KG1 (cell line): ENCODE measurements around the gene RPS18.

Experiments used
- DNase-seq: peaks from one replicate; lab custom pipeline; 2025; lab: John Stamatoyannopoulos, UW

RPS18 gene

GRCh38 chr6:33289784-33290315 is 18.0 kb downstream of the RPS18 start:
- no peak for DNase-seq

DNA sequence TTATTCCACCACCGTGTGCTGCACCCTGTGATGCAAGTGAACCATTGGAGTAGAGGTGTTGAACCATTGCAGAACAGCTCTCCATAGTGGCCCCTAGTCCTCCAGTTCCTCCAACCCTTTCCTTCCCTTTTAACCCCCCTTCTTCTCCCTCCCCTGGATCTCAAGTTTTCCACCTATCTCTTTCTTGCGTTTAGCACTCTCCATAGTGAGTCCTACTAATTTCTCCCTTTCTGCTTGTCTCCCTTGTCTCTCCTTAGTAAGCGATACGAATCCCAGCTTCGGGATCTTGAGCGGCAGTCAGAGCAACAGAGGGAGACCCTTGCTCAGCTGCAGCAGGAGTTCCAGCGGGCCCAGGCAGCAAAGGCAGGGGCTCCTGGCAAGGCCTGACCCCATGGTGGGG is 18.6 kb downstream of the RPS18 start:
- DNase-seq, result no peak

- DNase-seq, result no peak
These were observed 21.3 kb downstream of the RPS18 start for GRCh38 chr6:33292996-33293682.

DNA sequence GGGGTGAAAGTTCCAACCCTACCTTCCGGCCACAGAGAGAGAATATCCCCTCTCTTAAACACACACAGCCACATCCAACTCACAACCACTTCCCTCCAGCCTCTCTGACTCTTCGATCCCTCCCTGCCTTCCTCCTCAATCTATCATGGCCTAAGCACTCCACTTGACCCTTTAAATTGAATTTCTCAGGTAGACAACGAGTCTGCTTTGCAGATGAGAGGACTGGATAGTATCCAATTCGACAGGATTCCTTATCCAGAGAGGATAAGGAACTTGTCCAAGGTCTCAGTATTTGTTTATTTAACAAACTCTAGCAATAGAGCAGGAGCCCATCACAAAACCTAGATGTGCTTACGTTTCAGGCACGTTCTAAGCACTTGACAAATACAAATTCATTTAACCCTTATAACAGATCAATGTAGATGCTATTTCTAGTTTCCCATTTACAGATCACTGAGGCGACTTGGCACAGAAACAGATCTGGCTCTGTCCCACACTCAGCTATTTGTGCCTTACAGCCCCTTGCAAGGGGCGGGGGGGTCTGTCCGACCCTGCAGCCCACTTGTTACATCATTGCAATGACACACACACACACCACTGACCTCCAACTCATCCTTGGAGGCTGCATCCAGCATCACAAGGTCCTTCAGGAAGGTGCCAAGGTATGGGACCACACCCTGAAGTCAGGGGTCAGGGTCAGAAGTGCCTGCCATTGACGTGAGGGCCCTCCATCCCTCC is 22.4 kb downstream of the RPS18 start:
- no peak for DNase-seq

DNA sequence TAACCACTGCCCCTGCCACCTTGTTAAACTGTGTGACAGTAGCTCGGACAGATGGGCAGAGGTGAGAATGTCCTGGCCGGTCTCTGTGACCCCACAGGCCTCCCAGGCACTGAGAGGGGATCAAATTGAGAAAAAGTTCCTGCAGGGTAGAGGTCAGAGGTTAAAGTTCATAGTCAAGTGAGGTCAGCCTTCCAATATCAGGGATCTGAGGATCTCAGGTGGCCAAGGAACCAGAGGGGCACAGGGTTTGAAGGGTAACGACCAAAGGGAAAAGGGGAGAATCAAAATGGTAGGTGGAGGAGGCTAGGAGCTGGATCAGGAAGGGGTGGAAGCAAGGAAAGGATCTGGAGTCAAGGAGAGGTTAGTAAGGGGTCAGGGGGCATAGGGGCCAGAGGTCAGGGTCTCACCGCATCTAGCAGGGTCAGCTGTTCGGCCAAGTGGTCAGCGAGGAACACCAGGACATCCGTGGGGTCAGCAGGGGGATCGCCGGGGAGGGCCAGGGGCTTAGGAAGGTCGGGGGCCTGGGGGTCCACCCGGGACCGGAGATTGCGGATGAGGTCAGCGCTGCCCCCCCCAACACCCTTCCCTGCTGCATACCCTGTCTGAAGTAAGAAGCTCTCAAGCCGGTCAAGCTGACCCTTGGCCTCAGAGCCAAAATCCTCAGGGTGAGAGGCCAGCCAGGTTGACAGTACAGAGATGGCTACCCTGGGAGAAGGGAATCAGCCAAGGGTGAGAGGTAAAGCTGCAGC is 23.9 kb downstream of the RPS18 start:
- no peak for DNase-seq

DNA sequence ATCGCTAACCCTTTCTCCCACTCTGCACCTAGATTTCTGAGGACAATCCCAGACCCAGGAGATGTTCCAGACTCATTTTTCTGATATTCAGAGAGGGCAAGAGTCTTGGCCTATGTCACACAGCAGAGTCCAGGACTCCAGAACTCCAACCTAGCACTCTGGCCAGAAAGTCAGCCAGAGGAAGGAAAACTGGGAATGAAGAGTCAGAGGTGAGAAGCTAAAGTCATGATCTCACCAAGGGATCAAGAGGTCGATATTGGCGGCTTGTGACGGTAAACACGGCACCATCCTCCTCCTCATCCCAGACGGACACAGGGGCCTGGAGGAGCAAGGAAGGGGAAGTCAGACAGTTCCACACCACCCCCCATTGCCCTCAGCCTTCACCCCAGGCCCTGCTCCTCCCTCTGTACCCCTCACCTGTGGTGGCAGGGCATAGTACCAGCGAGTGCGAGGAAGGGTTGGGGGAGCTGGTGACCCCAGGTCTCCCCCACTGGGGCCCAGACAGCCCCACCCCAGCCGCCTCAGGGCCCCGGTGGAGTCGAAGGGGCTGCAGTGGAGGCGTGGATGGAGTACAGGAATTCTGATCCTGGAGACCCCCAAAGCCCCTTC is 25.0 kb downstream of the RPS18 start:
- DNase-seq, result no peak

GRCh38 chr6:33297406-33297955 is 25.6 kb downstream of the RPS18 start:
- no peak for DNase-seq

DNA sequence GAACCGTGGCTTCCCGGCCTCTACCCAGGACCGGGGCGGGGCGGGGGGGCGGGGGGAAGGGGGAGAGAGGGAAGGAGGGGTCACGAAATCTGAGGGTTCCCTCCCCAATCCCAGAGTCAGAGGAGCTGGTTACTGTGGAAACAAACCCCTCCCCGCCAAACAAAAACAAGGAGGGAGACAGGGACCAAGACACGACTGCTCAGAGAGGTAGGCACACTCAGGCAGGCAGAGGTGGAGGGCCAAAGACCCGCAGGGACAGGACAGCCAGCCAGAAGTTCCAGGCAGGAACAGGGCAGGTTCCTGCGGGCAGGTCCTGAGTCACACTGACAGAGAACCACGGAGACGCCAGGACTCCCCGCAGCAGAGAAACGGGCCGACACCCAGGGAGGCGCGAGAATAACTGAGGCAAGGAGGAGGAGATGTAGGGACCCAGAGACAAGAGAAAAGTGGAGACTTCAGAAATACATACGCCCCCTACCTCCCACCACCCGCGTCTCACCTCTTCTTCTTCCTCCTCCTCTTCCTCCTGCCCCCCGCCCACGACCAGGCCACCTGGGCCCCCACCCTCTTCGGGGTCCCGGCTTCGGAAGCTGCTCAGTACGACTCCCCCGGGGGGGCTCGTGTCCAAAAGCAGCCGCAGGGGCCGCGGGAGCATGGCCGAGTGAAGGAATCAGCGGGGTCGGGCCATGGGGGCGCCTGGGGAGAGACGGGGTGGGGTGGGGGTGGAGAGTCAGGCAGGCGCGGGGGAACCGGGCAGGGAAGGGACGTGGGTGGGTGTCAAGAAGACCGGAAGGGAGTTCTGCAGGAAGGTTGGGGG is 26.3 kb downstream of the RPS18 start:
- no peak for DNase-seq

DNA sequence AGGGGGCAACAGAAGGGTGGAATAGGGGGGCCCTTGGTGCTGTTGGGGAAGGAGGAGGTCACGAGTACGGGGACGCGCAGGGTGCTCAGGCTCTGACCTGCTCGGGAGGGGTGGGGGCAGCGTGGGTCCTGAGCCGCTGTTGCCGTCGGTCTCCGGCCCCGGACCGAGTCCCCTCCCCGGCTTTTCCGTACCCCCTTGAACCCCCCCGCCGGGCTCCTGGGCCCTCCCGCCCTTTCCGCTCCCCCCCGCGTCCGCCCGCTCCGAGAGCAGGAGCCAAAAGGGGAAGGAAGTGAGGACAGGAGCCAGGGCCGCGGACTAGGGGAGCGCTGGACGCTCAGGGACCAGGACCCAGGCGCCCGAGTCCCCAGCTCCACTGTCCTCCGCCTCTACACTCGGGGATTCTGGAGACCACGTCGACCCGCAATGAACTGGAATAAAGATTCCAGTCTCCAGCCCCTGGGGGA is 26.9 kb downstream of the RPS18 start, which contains the start of gene RGL2:
Gene RGL2 (minus strand): TSS at position 170 of the 464 bp plus-strand sequence. CDS start 332 bp downstream, outside the sequence.
- DNase-seq, result peak; percentile 88

DNA sequence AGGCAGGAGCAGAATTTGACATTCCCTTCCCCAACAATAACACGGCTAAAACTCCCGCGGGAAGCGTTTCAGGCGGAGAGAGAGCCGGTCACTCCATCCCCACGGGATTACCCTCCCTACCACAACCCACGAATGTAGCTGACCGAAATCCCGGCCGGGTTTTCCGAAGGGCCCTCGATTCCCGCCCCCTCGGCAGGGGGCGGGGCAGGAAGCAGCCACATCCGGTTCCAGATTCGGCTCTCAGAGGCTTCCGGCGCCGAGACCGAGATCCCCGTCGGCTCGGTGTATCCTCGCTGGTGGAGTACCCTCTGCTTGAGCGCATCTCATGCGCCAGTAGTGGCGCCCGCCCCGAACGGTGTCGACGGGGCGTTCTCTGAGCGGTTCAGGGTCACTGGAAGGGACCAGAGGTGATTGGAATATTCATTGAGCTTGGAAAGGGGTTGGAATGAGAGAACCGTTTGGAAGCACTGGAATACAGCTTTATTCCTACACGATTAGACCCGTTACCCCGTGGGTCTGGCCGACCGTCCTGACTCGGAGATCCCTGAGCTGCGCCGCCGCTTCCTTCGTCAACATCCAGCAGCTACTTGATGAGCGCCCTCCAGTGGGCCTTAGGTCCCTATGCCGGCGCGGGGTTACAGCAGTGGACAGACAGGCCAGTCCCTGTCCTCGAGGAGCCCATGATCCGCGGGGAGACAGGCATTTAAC is 27.5 kb downstream of the RPS18 start:
- peak; percentile 97 for DNase-seq

- DNase-seq, result no peak
These were observed 30.0 kb downstream of the RPS18 start for GRCh38 chr6:33301877-33302276.

DNA sequence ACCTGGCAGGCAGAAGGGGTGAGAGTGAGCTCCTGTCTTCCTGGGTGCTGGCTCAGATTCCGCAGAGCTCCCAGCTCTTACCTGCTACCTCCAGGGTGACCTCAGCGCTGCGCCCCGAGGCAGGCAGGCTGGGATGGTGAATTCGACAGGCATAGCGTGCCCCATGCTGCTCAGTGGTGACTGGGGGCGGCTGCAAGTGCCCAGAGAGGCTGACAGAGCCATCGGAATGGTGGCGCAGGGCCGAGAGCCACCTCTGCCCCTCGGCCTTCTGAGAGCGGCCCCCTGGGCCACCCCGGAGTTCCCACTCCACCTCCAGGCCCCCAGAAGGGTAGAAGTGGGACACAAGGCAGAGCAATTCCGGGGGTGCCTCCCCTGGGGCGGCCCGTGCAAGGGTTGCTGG is 32.3 kb downstream of the RPS18 start:
- DNase-seq, result no peak

GRCh38 chr6:33305052-33305451 is 33.2 kb downstream of the RPS18 start:
- DNase-seq, result no peak

DNA sequence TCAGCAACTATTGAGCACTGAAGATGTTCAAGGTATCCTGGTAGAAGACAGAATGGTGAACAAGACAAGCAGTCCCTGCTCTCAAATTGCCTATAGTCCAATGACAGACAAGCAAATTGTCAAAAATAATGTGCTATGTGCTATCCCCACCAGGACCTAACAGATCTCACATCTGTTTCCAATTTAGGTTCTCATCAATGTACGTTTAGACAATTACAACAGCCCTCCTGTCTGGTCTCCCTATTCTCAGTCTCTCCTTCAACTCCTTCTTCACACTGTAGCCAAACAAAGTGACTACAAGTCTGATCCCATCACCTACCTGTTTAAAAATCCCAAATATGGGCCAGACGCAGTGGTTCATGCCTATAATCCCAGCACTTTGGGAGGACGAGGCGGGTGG is 34.5 kb downstream of the RPS18 start:
- DNase-seq, result no peak

- peak; percentile 14 for DNase-seq
These were observed 40.7 kb downstream of the RPS18 start for GRCh38 chr6:33312361-33313104.

GRCh38 chr6:33313105-33313708 is 41.3 kb downstream of the RPS18 start:
- peak; percentile 65 for DNase-seq

- DNase-seq, result peak; percentile 65
These were observed 42.0 kb downstream of the RPS18 start, which contains the start of gene TAPBP for GRCh38 chr6:33313709-33314514. Gene TAPBP (minus strand): TSS chr6:33314078. CDS start chr6:33314041, 37 bp downstream.

DNA sequence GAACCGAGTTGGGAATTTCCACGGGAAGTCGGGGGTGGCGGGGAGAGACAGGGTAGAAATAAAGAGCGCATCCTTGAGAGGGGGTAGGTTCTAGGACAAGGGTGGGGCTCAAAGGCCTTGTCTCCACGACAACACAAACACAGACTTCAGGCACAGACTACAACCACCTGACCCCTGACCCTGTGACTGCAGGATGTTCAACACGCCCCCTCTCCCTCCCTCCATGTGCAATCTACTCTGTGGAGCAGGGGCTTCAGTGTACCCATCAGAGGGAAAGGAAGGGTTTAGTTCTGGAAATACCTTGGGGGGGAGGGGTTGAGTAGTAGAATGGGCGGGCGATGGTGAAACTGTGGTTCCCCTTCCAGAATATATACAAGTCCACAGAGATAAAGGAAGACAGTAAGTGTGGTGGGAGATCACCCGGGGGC is 42.7 kb downstream of the RPS18 start:
- DNase-seq, result peak; percentile 22
